GM19351 (cell line): ENCODE data around the gene RRP8.
A peak's percentile ranks its signal among the peaks of the same experiment; 100 is the strongest.

Source experiments
- ATAC-seq: cut with Tn5 transposase; IDR thresholded peaks from one replicate; pipeline ENCODE4 v1.9.1; 2021; ENCODE audit warnings: mild to moderate bottlenecking, moderate library complexity; ENCODE audit not compliant: unreplicated experiment

Gene RRP8

DNA sequence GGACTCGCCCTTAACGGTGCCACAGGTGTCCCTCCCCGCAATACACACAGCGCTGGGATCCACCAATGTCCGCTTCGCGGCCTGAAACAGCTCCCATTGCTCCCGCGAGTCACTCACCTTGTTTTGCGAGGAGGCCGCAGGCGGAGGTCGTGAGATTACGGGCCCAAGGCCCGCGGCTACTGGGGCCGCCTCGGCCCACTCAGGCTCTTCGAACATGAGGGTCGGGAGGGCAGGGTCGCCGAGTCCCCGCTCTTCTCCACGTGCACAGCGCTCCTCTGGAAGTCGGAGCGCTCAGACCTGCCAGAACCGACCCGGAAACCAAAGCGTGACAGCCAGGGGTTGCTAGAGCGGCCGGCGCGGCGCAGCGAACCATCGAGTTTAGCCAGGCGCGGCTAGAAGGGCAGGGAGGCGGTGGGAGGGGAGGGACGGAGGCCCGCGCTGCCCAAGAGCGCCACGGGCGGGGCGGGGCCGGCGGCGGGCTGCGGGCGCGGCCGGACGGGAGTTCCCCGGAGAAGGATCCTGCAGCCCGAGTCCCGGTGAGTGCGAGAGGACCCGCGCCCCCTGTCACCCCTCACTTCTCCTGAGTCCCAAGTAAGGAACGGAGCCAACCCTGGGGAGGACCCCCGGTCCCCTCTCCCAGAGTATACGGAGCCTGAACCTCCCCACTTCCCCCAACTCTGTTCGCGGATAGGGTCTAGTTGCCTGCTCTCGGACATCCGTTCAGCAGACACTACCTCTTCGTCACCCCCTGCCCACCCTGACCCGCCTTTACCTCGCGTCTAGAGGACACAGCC is at the start of gene RRP8, which contains the start of gene ILK:
Gene RRP8 (minus strand): TSS at position 330 of the 794 bp plus-strand sequence. CDS start 114 bp downstream, at position 216.
Gene ILK (plus strand): TSS at position 488 of the 794 bp plus-strand sequence. CDS start 498 bp downstream, outside the sequence.
- peak; percentile 70 for ATAC-seq

GRCh38 chr11:6653097-6653496 is 49.7 kb upstream of the RRP8 start:
- no peak for ATAC-seq

- no peak for ATAC-seq
Observed at GRCh38 chr11:6652182-6652581, 48.8 kb upstream of the RRP8 start.

DNA sequence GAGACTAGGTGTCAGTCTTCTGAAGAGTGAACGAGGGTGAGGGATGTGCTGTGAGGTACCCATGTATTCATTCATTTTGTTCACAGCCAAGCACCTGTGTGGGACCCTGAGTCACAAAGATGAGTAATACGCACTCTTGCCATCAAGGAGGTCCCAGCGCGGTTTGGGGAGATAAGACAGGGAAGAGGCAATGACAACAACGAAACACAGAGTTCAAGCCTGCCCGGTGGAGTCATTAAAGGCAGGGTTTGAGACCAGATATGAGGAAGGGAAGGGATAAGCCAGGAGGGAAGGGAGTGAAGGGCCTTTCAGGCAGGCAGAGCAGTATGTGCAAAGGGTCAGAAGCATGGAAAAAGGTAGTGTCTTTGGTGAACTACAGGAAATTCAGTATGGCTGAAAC is 47.6 kb upstream of the RRP8 start:
- ATAC-seq, result no peak

DNA sequence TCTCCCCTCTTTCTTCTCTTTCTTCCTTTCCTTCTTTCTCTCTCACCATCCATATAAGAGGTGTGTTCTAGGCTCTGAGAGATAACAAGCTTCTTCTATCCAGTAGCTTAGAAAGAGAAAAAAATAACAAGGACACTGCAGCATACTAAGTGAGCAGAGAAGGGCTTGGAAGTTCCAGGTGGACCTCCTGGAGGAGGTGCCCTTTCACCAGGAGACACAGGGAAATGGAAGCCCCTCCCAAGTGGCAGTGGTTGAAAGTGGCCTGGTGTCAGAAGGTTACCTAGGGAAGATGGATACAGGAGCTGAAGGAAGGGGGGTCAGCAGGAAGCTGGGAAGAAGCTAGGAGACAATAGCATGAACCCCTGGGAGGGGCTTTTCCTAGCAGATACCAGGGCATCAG is 46.7 kb upstream of the RRP8 start:
- no peak for ATAC-seq

GRCh38 chr11:6648501-6648900 is 45.1 kb upstream of the RRP8 start:
- ATAC-seq, result no peak

GRCh38 chr11:6647836-6648235 is 44.4 kb upstream of the RRP8 start:
- no peak for ATAC-seq

- peak; percentile 96 for ATAC-seq
Observed at GRCh38 chr11:6646918-6647679, 43.7 kb upstream of the RRP8 start.

GRCh38 chr11:6646576-6646917 is 43.1 kb upstream of the RRP8 start:
- no peak for ATAC-seq

- ATAC-seq, result no peak
Observed at GRCh38 chr11:6646071-6646470, 42.7 kb upstream of the RRP8 start.

GRCh38 chr11:6642957-6643356 is 39.5 kb upstream of the RRP8 start:
- ATAC-seq, result no peak

DNA sequence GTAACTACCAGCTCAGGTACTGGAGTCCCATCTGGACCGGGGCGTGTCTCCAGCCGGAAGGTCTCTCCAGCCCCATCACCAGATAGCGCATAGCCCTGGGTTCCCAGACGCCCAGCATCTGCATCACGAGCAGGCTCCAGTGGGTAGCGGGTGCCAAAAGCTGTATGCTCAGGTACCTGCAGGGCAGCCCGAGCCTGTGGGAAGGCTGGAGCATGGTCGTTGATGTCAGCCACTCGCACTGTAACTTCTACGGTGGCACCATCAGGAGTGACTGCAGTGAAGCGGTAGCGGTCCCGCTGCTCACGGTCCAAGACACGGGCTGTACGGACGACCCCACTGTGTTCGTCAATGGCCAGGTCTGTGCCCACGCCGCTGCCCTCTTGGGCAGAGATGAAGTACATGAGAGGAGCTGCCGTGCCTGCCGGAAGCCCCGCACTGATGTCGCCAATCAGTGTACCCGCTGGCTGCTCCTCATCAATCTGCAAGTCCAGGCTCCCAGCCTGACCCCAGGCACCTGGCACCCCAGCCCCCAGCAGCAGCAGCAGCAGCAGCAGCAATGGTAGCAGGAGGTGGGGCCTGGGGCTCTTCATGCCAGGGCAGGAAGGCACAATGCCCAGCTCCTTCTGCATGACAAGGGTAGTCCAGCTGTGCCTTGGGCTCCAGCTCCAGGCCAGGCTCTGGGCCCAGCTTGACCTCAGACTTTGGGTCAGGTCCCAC is 37.7 kb upstream of the RRP8 start:
- ATAC-seq, result no peak

GRCh38 chr11:6640036-6640984 is 36.9 kb upstream of the RRP8 start:
- ATAC-seq, result no peak

GRCh38 chr11:6638429-6638828 is 35.0 kb upstream of the RRP8 start:
- ATAC-seq, result no peak

DNA sequence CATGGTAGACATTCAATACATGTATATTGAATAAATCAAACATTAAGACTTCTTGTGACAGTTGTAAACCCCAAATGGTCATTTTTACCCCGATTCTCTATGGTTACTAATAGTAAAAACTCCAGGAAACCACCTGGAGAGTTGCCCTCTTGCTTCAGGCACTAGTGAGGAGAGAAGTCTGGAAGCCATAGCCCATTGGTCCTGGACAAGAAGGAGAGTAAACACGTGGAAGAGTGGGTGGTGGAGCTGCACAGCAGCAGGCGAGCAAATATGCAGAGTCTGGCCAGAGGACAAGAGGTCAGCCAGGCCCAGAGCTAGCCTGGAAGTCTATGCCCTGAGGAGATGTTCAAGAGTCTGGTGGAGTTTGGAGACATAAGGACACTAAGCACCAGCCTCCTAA is 34.5 kb upstream of the RRP8 start:
- ATAC-seq, result no peak

DNA sequence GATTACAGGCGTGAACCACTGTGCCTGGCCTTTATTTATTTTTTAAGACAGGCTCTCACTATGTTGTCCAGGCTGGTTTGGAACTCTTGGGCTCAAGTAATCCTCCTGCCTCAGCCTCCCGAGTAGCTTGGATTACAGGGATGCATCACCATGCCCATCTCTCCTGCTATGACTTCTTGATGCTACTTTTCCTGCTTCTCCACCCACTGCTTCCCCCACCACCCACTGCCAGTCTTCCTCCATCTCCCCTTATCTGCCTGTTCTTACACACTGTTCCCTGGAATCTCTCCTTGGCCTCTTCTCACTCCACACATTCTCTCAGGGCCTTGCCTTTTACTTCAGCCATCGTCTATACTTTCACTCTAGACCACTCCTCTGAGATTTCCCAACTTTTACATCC is 33.1 kb upstream of the RRP8 start:
- no peak for ATAC-seq

- no peak for ATAC-seq
Observed at GRCh38 chr11:6635082-6635932, 31.9 kb upstream of the RRP8 start.

- ATAC-seq, result no peak
Observed at GRCh38 chr11:6634534-6634933, 31.1 kb upstream of the RRP8 start.
